Uterus (tissue), 4 donors: ENCODE data around the gene PIAS4. TPM values are rescaled to one million over a fixed set of nuclear protein-coding genes. Genes with fewer than 3 reads are reported as not detected.
"Not testable (repeated sequence)": the region's sequence is repeated elsewhere in the genome, so short reads cannot be mapped to it uniquely, and the experiment has no call there.

Experiments used
- DNase-seq, 2 donors: peaks; one replicate each; pipeline ENCODE4 v3.0.0-alpha.2; 2019 to 2020
- H3K27ac ChIP-seq, 2 donors: fragments of 200-600 bp; sonication (generic); 1 replicate in 1 of 2; 2 replicates in 1 of 2; pipeline ENCODE4 v1.5.1; 2016 to 2018
- H3K27me3 ChIP-seq, 2 donors: fragments of 200-600 bp; sonication (generic); one replicate each; pipeline ENCODE4 v1.5.1; 2018 to 2019; ENCODE audit warnings: control low read depth in 1 of 2
- H3K36me3 ChIP-seq, 2 donors: fragments of 200-600 bp; sonication (generic); one replicate each; pipeline ENCODE4 v1.5.1; 2019; ENCODE audit warnings: control low read depth in 1 of 2
- H3K4me1 ChIP-seq, 2 donors: fragments of 200-600 bp; sonication (generic); one replicate each; pipeline ENCODE4 v1.5.1; 2018 to 2019; ENCODE audit warnings: control low read depth in 1 of 2
- H3K4me3 ChIP-seq, 2 donors: fragments of 200-600 bp; sonication (generic); 1 replicate in 1 of 2; 2 replicates in 1 of 2; pipeline ENCODE4 v1.5.1; 2018 to 2019; ENCODE audit warnings: mild to moderate bottlenecking in 1 of 2
- H3K9me3 ChIP-seq, 2 donors: fragments of 200-600 bp; sonication (generic); one replicate each; pipeline ENCODE4 v1.5.1; 2019; ENCODE audit warnings: control low read depth in 1 of 2
- CTCF ChIP-seq, 4 experiments: fragments of 200-600 bp in 2 of 4; fragments of 450-650 bp in 2 of 4; sonication (generic) in 2 of 4; IDR thresholded peaks; one replicate each; pipeline ENCODE4 v1.5.1; 2016 to 2019; ENCODE audit warnings: antibody characterized with exemption in 4 of 4, mild to moderate bottlenecking in 2 of 4, moderate library complexity in 1 of 4
- POLR2A ChIP-seq, 2 donors: fragments of 450-650 bp; IDR thresholded peaks; one replicate each; pipeline ENCODE4 v1.6.1; 2016; ENCODE audit warnings: antibody characterized with exemption in 2 of 2, mild to moderate bottlenecking in 1 of 2, moderate library complexity in 1 of 2
- intact Hi-C: fragments of 100-400 bp; cut with DNase I; formaldehyde crosslinking; loops from one replicate; pipeline ENCODE4 v1.15.1; 2023; ENCODE audit warnings: low total_unique reads
- total RNA-seq, 4 donors: library from RNA; depleted of rRNA in 3 of 4; stranded (reverse); fragments of >200 nt in 3 of 4; gene quantifications; one replicate each; pipeline versions ENCODE4 v1.1.0 to v1.2.4, GENCODE V29; 2014 to 2023
- donor health status: DM: yes; HTN: yes; CAD: no.

PIAS4 gene
- total RNA-seq, 4 donors from 2014 or later = 10.0 to 39.4 (median 23.4) TPM

GRCh38 chr19:3987619-3988371 is 19.7 kb upstream of the PIAS4 start:
- Histone ChIP-seq H3K4me3 (peak overlapping the region in 1 of 2 donors; percentile 1), H3K27ac (peak overlapping the region in 1 of 2 donors; percentile 54), H3K36me3 (no peaks in the 10 kb centered on the region), H3K4me1 (peaks cover 0 to 11% of the 10 kb centered on the region in 2 donors), H3K9me3 (no peaks in the 10 kb centered on the region), H3K27me3 (no peaks in the 10 kb centered on the region)
- peak; percentile 87 for DNase-seq
- TF ChIP-seq CTCF (IDR thresholded peaks at IDR 0.05) (peak; percentile 82 to 86 (median 84)), POLR2A (IDR thresholded peaks at IDR 0.05) (no peak)
- intact Hi-C loops = loop anchor here (10.0 kb wide), 1 partner anchor 217 kb away; no protein-coding TSS in a partner anchor

GRCh38 chr19:3990815-3991117 is 16.8 kb upstream of the PIAS4 start:
- H3K4me3 ChIP-seq = no peak overlapping the region
- no peaks in the 10 kb centered on the region for H3K27me3 ChIP-seq
- H3K27ac ChIP-seq = no peak overlapping the region
- no peaks in the 10 kb centered on the region for H3K9me3 ChIP-seq
- TF ChIP-seq POLR2A (IDR thresholded peaks at IDR 0.05) = no peak
- TF ChIP-seq CTCF (IDR thresholded peaks at IDR 0.05) = no peak
- no peak for DNase-seq
- no peaks in the 10 kb centered on the region for H3K36me3 ChIP-seq
- H3K4me1 ChIP-seq = no peaks in the 10 kb centered on the region
- intact Hi-C loops = no loop called here

- intact Hi-C loops = no loop called here
- DNase-seq = no peak
- no peak overlapping the region for H3K27ac ChIP-seq
- H3K4me3 ChIP-seq = no peak overlapping the region
- H3K4me1 ChIP-seq = no peaks in the 10 kb centered on the region
- no peaks in the 10 kb centered on the region for H3K9me3 ChIP-seq
- TF ChIP-seq CTCF (IDR thresholded peaks at IDR 0.05) (no peak), POLR2A (IDR thresholded peaks at IDR 0.05) (no peak)
- no peaks in the 10 kb centered on the region for H3K27me3 ChIP-seq
- H3K36me3 ChIP-seq = no peaks in the 10 kb centered on the region
Observed at GRCh38 chr19:3995607-3996006, 11.9 kb upstream of the PIAS4 start.

GRCh38 chr19:3998667-3999412 is 8.7 kb upstream of the PIAS4 start:
- H3K36me3 ChIP-seq, H3K4me3 ChIP-seq, H3K27ac ChIP-seq, intact Hi-C loops, H3K4me1 ChIP-seq, H3K9me3 ChIP-seq, DNase-seq, H3K27me3 ChIP-seq: not testable (repeated sequence)

- H3K36me3 ChIP-seq, intact Hi-C loops: not testable (repeated sequence)
Observed at GRCh38 chr19:4000798-4001197, 6.7 kb upstream of the PIAS4 start.

GRCh38 chr19:4005436-4005835 is 2.1 kb upstream of the PIAS4 start:
- H3K27ac ChIP-seq, DNase-seq, H3K9me3 ChIP-seq, H3K4me3 ChIP-seq, intact Hi-C loops, H3K27me3 ChIP-seq, H3K36me3 ChIP-seq: not testable (repeated sequence)
- H3K4me1 ChIP-seq = peaks cover 0 to 15% of the 10 kb centered on the region in 2 donors

More at GRCh38 chr19:4000798-4001197, 6.7 kb upstream of the PIAS4 start:
- not testable (repeated sequence) for H3K27me3 ChIP-seq, H3K27ac ChIP-seq, H3K4me3 ChIP-seq, H3K9me3 ChIP-seq, DNase-seq, H3K4me1 ChIP-seq
